GM12878 (cell line): ENCODE measurements around the gene TCEA2. TPM values are rescaled to one million over a fixed set of nuclear protein-coding genes. Genes with fewer than 3 reads are reported as not detected.

Source experiments
- ATAC-seq: fragments of 200-7000 bp; cut with Tn5 transposase; 3 replicates; pipeline ENCODE4 v1.9.1; 2020; ENCODE audit warnings: mild to moderate bottlenecking, moderate library complexity
- BruUV-seq: library from RNA; stranded (reverse); fragments of 400-500 nt; replicated peaks from 2 replicates; lab custom pipeline; 2021; lab: Mats Ljungman, UMichigan
- CTCF ChIA-PET: fragments of 300-600 bp; sonication (Branson Sonifier 250); formaldehyde crosslinking; extraction: SDS; loops from one replicate; lab custom pipeline; 2021; ENCODE audit warnings: inconsistent platforms; lab: Yijun Ruan, JAX
- POLR2A ChIA-PET: fragments of 350-600 bp; formaldehyde crosslinking; extraction: SDS; loops from one replicate; lab custom pipeline; 2021; ENCODE audit warnings: inconsistent platforms; lab: Charles Lee
- RAD21 ChIA-PET: fragments of 300-600 bp; sonication (Branson Sonifier 250); formaldehyde crosslinking; loops from one replicate; lab custom pipeline; 2023; ENCODE audit warnings: antibody characterized with exemption; ENCODE audit not compliant: unreplicated experiment; lab: Charles Lee
- SMC1A ChIA-PET: fragments of 300-600 bp; sonication (Branson Sonifier 250); formaldehyde crosslinking; loops from one replicate; lab custom pipeline; 2023; ENCODE audit not compliant: unreplicated experiment, uncharacterized antibody; lab: Charles Lee
- DNase-seq: peaks from one replicate; pipeline ENCODE4 v3.0.0-alpha.2; 2011; ENCODE audit warnings: low read depth, low spot score
- FAIRE-seq: peaks from 3 replicates; lab custom pipeline; 2011; peaks lifted over from hg19 to GRCh38; lab: Jason Lieb, UNC
- H2AFZ ChIP-seq: 2 replicates; pipeline ENCODE4 v1.6.0; 2011; ENCODE audit warnings: low read depth, low read length, control low read depth; ENCODE audit not compliant: control insufficient read depth
- H3K27ac ChIP-seq: 2 replicates; pipeline ENCODE4 v1.5.1; 2011; ENCODE audit warnings: control low read depth; ENCODE audit not compliant: control insufficient read depth, insufficient read depth
- H3K27me3 ChIP-seq, 2 experiments: replicated peaks in 1 of 2; 2 replicates each; pipeline versions ENCODE4 v1.6.0 to v1.6.1; 2011; ENCODE audit warnings: low read length in 1 of 2; ENCODE audit not compliant: control insufficient read depth in 2 of 2, insufficient read depth in 2 of 2
- H3K36me3 ChIP-seq, 2 experiments: 2 replicates each; pipeline ENCODE4 v1.5.1; 2011; ENCODE audit warnings: low read length in 1 of 2; ENCODE audit not compliant: control insufficient read depth in 2 of 2, insufficient read depth in 2 of 2
- H3K4me1 ChIP-seq: 2 replicates; pipeline ENCODE4 v1.6.1; 2011; ENCODE audit warnings: mild to moderate bottlenecking, low read length, moderate library complexity, mixed read lengths; ENCODE audit not compliant: control insufficient read depth, insufficient read depth
- H3K4me2 ChIP-seq: 2 replicates; pipeline ENCODE4 v1.6.0; 2011; ENCODE audit warnings: control low read depth; ENCODE audit not compliant: control insufficient read depth, insufficient read depth
- H3K4me3 ChIP-seq: fragments of 200-600 bp; sonication (generic); 2 replicates; pipeline ENCODE4 v1.5.1; 2016
- H3K79me2 ChIP-seq: 2 replicates; pipeline ENCODE4 v1.6.0; 2011; ENCODE audit warnings: low read length; ENCODE audit not compliant: control insufficient read depth, insufficient read depth
- H3K9ac ChIP-seq: 2 replicates; pipeline ENCODE4 v1.8.0; 2011; ENCODE audit warnings: low read length, control low read depth, mixed read lengths; ENCODE audit not compliant: control insufficient read depth, insufficient read depth
- H3K9me3 ChIP-seq: replicated peaks from 3 replicates; pipeline ENCODE4 v1.5.1; 2011; ENCODE audit warnings: mild to moderate bottlenecking, low read length; ENCODE audit not compliant: control insufficient read depth, insufficient read depth
- H4K20me1 ChIP-seq: 2 replicates; pipeline ENCODE4 v1.6.0; 2011; ENCODE audit not compliant: control insufficient read depth, insufficient read depth
- ETV6 ChIP-seq, 2 experiments: fragments of 450-650 bp in 1 of 2; IDR thresholded peaks in 1 of 2; conservative IDR thresholded peaks in 1 of 2; 2 replicates each; pipeline ENCODE4 v1.6.1; 2014; ENCODE audit warnings: antibody characterized with exemption in 1 of 2, borderline replicate concordance in 1 of 2, low read depth in 1 of 2, mild to moderate bottlenecking in 1 of 2, moderate library complexity in 1 of 2
- IKZF1 ChIP-seq: fragments of 450-650 bp; conservative IDR thresholded peaks from 2 replicates; pipeline ENCODE4 v1.6.1; 2017; ENCODE audit warnings: antibody characterized with exemption, mild to moderate bottlenecking
- MYB ChIP-seq: fragments of 150-350 bp; IDR thresholded peaks from 2 replicates; pipeline ENCODE4 v1.6.1; 2014; ENCODE audit warnings: mild to moderate bottlenecking, low read depth, low read length, borderline replicate concordance
- PKNOX1 ChIP-seq: fragments of 450-650 bp; IDR thresholded peaks from 2 replicates; pipeline ENCODE4 v1.6.1; 2016; ENCODE audit warnings: mild to moderate bottlenecking
- POLR2AphosphoS5 ChIP-seq: IDR thresholded peaks from 2 replicates; pipeline ENCODE4 v1.6.1; 2011; ENCODE audit warnings: mild to moderate bottlenecking, low read length, inconsistent platforms
- SREBF2 ChIP-seq: IDR thresholded peaks from 2 replicates; pipeline ENCODE4 v1.6.1; 2012; ENCODE audit warnings: mild to moderate bottlenecking, low read length
- TBL1XR1 ChIP-seq: IDR thresholded peaks from 2 replicates; pipeline ENCODE4 v1.6.1; 2012; ENCODE audit warnings: low read depth, low read length, improper control_type of control experiment
- TCF7 ChIP-seq: IDR thresholded peaks from 2 replicates; pipeline ENCODE4 v1.6.1; 2014; ENCODE audit warnings: antibody characterized with exemption, borderline replicate concordance
- ZBED1 ChIP-seq: IDR thresholded peaks from 2 replicates; pipeline ENCODE4 v1.6.1; 2016; ENCODE audit warnings: borderline replicate concordance
- ZNF622 ChIP-seq: fragments of 450-650 bp; IDR thresholded peaks from 2 replicates; pipeline ENCODE4 v1.6.1; 2017; ENCODE audit warnings: mild to moderate bottlenecking, inconsistent platforms
- WGBS: methylation state at CpG from one replicate; pipeline ENCODE4 v1.1.6; 2016; ENCODE audit warnings: low lambda C conversion rate; ENCODE audit not compliant: insufficient replicate concordance, insufficient coverage; ENCODE audit errors: missing lambda C conversion rate; 5-methylcytosine and 5-hydroxymethylcytosine counted together
- in situ Hi-C: fragments of 300-500 bp; cut with MboI; formaldehyde crosslinking; loops from 9 replicates; pipeline ENCODE4 v1.14.3; 2018; ENCODE audit warnings: mixed read lengths
- intact Hi-C: fragments of 100-400 bp; cut with micrococcal nuclease; formaldehyde crosslinking; loops from one replicate; pipeline ENCODE4 v1.14.2; 2022; ENCODE audit not compliant: unreplicated experiment
- polyA plus RNA-seq, 11 experiments: library from polyadenylated mRNA; depleted of rRNA in 4 of 11; unstranded in 6 of 11; stranded (reverse) in 5 of 11; fragments of >200 nt; fragmentation: Nextera tagmentation in 4 of 11; fragmentation: Illumina TruSeq in 1 of 11; extraction: Ambion mirVana in 4 of 11; extraction: Trizol in 1 of 11; gene quantifications; 1 replicate in 1 of 11; 2 replicates in 10 of 11; pipeline versions ENCODE4 v1.2.1 to v1.2.3, GENCODE V29; 2011 to 2016; ENCODE audit warnings: inconsistent platforms in 2 of 11, missing spikeins in 2 of 11, low read depth in 1 of 11
- total RNA-seq, 4 experiments: library from RNA; depleted of rRNA in 3 of 4; stranded (reverse); fragments of >200 nt in 3 of 4; fragmentation: Illumina TruSeq in 1 of 4; extraction: Trizol in 1 of 4; gene quantifications; 2 replicates each; pipeline versions ENCODE4 v1.2.1 to v1.2.3, GENCODE V29; 2013 to 2021
- TF ChIP-seq, protein P1 (sequence below): fragments of 450-650 bp; IDR thresholded peaks from 2 replicates; pipeline ENCODE4 v1.6.1; 2018; ENCODE audit warnings: mild to moderate bottlenecking, low read depth, moderate library complexity; ENCODE audit not compliant: partially characterized antibody
- TF ChIP-seq, protein P2 (sequence below): fragments of 450-650 bp; IDR thresholded peaks from 2 replicates; pipeline ENCODE4 v1.6.1; 2017; ENCODE audit warnings: low read depth, mild to moderate bottlenecking, moderate library complexity
- TF ChIP-seq, protein P3 (sequence below): IDR thresholded peaks from 2 replicates; pipeline ENCODE4 v1.6.1; 2011; ENCODE audit warnings: mild to moderate bottlenecking, low read depth, low read length, moderate library complexity; ENCODE audit not compliant: insufficient replicate concordance

TCEA2 gene
- total and polyA plus RNA-seq, 10 of the 15 experiments (the other 5 are each of a cell fraction or from before 2014, with no cell fraction given), result 3.4 to 42.5 (median 13.3) TPM

- SMC1A ChIA-PET, result interaction anchor here (0.6 to 6.1 kb wide), 5 partner anchors 22 to 54 kb away, joined by 3 to 52 read pairs (median 3); partner anchors contain the start of genes PRPF6 and SAMD10
- peaks cover 13 to 20% of the 10 kb centered on the region in 2 experiments; a peak in 3 of 4 replicates for H3K36me3 ChIP-seq
- H3K79me2 ChIP-seq, result peaks cover 4% of the 10 kb centered on the region
- peak overlapping the region; percentile 77 for H3K27ac ChIP-seq
- no peaks in the 10 kb centered on the region for H3K9me3 ChIP-seq
- H3K9ac ChIP-seq, result peak overlapping the region; percentile 64
- 13% methylated on average over 17 of the region's 17 CpGs for WGBS
- BruUV-seq, result TSS peak; percentile 47
- peak; percentile 28 for ATAC-seq
- DNase-seq, result peak; percentile 59
- RAD21 ChIA-PET, result interaction anchor here (7.1 kb wide), 1 partner anchor 54 kb away, joined by 92 read pairs; the partner anchor contains the start of genes PRPF6 and SAMD10
- peaks cover 45% of the 10 kb centered on the region for H3K4me1 ChIP-seq
- POLR2A ChIA-PET, result interaction anchor here (0.6 to 7.2 kb wide), 5 partner anchors 10 to 54 kb away, joined by 3 to 63 read pairs (median 4); partner anchors contain the start of genes PRPF6 and SAMD10
- peak overlapping the region; percentile 35 for H3K4me2 ChIP-seq
- peak; percentile 71 for FAIRE-seq
- H4K20me1 ChIP-seq, result no peaks in the 10 kb centered on the region
- in situ Hi-C loops, result no loop called here
- H3K27me3 ChIP-seq, result no peaks in the 10 kb centered on the region
- CTCF ChIA-PET, result interaction anchor here (0.8 to 7.2 kb wide), 4 partner anchors 21 to 87 kb away, joined by 3 to 67 read pairs (median 4); partner anchors contain the start of genes PRPF6 and SAMD10
- intact Hi-C loops, result no loop called here
- no peak overlapping the region for H2AFZ ChIP-seq
- no peak overlapping the region for H3K4me3 ChIP-seq
- no peak for TF ChIP-seq SREBF2
- TF ChIP-seq ETV6 (conservative IDR thresholded peaks at IDR 0.05 in 1 of 2, IDR thresholded peaks at IDR 0.05 in 1 of 2; ENCODE audit: borderline replicate concordance in 1 of 2, low read depth in 1 of 2), result peak in 1 of 2 experiments; percentile 73; a peak in 1 of 4 replicates
- TF ChIP-seq TCF7, result no peak; the same call in 1 of the 2 replicates
- TF ChIP-seq MYB, result 0 out of 2 replicates have a peak, but pooled peaks have one; percentile 28
- peak; percentile 69 for TF ChIP-seq PKNOX1
- TF ChIP-seq IKZF1, result peak; percentile 85
- TF ChIP-seq, protein P1, sequence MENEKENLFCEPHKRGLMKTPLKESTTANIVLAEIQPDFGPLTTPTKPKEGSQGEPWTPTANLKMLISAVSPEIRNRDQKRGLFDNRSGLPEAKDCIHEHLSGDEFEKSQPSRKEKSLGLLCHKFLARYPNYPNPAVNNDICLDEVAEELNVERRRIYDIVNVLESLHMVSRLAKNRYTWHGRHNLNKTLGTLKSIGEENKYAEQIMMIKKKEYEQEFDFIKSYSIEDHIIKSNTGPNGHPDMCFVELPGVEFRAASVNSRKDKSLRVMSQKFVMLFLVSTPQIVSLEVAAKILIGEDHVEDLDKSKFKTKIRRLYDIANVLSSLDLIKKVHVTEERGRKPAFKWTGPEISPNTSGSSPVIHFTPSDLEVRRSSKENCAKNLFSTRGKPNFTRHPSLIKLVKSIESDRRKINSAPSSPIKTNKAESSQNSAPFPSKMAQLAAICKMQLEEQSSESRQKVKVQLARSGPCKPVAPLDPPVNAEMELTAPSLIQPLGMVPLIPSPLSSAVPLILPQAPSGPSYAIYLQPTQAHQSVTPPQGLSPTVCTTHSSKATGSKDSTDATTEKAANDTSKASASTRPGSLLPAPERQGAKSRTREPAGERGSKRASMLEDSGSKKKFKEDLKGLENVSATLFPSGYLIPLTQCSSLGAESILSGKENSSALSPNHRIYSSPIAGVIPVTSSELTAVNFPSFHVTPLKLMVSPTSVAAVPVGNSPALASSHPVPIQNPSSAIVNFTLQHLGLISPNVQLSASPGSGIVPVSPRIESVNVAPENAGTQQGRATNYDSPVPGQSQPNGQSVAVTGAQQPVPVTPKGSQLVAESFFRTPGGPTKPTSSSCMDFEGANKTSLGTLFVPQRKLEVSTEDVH, result no peak
- TF ChIP-seq, protein P2, sequence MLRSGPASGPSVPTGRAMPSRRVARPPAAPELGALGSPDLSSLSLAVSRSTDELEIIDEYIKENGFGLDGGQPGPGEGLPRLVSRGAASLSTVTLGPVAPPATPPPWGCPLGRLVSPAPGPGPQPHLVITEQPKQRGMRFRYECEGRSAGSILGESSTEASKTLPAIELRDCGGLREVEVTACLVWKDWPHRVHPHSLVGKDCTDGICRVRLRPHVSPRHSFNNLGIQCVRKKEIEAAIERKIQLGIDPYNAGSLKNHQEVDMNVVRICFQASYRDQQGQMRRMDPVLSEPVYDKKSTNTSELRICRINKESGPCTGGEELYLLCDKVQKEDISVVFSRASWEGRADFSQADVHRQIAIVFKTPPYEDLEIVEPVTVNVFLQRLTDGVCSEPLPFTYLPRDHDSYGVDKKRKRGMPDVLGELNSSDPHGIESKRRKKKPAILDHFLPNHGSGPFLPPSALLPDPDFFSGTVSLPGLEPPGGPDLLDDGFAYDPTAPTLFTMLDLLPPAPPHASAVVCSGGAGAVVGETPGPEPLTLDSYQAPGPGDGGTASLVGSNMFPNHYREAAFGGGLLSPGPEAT, result peak; percentile 93
- TF ChIP-seq, protein P3, sequence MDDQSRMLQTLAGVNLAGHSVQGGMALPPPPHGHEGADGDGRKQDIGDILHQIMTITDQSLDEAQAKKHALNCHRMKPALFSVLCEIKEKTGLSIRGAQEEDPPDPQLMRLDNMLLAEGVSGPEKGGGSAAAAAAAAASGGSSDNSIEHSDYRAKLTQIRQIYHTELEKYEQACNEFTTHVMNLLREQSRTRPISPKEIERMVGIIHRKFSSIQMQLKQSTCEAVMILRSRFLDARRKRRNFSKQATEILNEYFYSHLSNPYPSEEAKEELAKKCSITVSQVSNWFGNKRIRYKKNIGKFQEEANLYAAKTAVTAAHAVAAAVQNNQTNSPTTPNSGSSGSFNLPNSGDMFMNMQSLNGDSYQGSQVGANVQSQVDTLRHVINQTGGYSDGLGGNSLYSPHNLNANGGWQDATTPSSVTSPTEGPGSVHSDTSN, result peak; percentile 22
- no peak for TF ChIP-seq ZNF622
- no peak; the same call in none of the 2 replicates for TF ChIP-seq ZBED1
- TF ChIP-seq TBL1XR1, result no peak
- TF ChIP-seq POLR2AphosphoS5, result 0 out of 2 replicates have a peak, but pooled peaks have one; percentile 34
These were observed 27.7 kb upstream of the TCEA2 start for GRCh38 chr20:64035066-64035932.
